Upper lobe of left lung (tissue), 4 donors: ENCODE measurements around the gene KLC1.

ENCODE experiments used
- CTCF ChIP-seq, 6 experiments: fragments of 450-650 bp in 4 of 6; fragments of 200-600 bp in 2 of 6; sonication (generic) in 2 of 6; IDR thresholded peaks; one replicate each; pipeline ENCODE4 v1.5.1; 2016 to 2019; ENCODE audit warnings: antibody characterized with exemption in 6 of 6
- EP300 ChIP-seq, 4 donors: sonication (generic); formaldehyde crosslinking; IDR thresholded peaks; one replicate each; pipeline ENCODE4 v1.5.1; 2017; ENCODE audit warnings: antibody characterized with exemption in 4 of 4, control low read depth in 2 of 4
- POLR2A ChIP-seq, 4 donors: fragments of 450-650 bp; IDR thresholded peaks; one replicate each; pipeline ENCODE4 v1.5.1; 2016 to 2017; ENCODE audit warnings: antibody characterized with exemption in 4 of 4, mild to moderate bottlenecking in 2 of 4
- POLR2AphosphoS5 ChIP-seq, 2 donors: sonication (generic); formaldehyde crosslinking; IDR thresholded peaks; one replicate each; pipeline ENCODE4 v1.5.1; 2017; ENCODE audit warnings: antibody characterized with exemption in 2 of 2

- TF ChIP-seq EP300 (IDR thresholded peaks at IDR 0.05) (no peak), POLR2AphosphoS5 (IDR thresholded peaks at IDR 0.05) (no peak), CTCF (IDR thresholded peaks at IDR 0.05) (no peak), POLR2A (IDR thresholded peaks at IDR 0.05) (no peak)
These were observed 46.9 kb upstream of the KLC1 start for GRCh38 chr14:103581954-103582703.
